K562 (cell line): ENCODE results near the gene SAPCD1. TPM values are rescaled to one million over a fixed set of nuclear protein-coding genes. Genes with fewer than 3 reads are reported as not detected.

Source experiments
- CXXC5 ChIP-seq: fragments of 250-450 bp; sonication (Bioruptor Pico); IDR thresholded peaks from 2 replicates; pipeline ENCODE4 v1.8.0; 2022; ENCODE audit warnings: inconsistent platforms, mild to moderate bottlenecking, moderate library complexity
- FIP1L1 ChIP-seq: fragments of 200-400 bp; formaldehyde crosslinking; IDR thresholded peaks from 2 replicates; pipeline ENCODE4 v1.6.1; 2018; ENCODE audit warnings: mild to moderate bottlenecking, low read depth, low read length; ENCODE audit not compliant: poor library complexity, severe bottlenecking
- FOXA1 ChIP-seq: fragments of 450-650 bp; IDR thresholded peaks from 2 replicates; pipeline ENCODE4 v1.6.1; 2016; ENCODE audit warnings: mild to moderate bottlenecking, borderline replicate concordance
- POLR2A ChIP-seq: fragments of 450-650 bp; conservative IDR thresholded peaks from 2 replicates; pipeline ENCODE4 v1.6.1; 2016
- RBM34 ChIP-seq: fragments of 200-400 bp; formaldehyde crosslinking; IDR thresholded peaks from 2 replicates; pipeline ENCODE4 v1.6.1; 2018; ENCODE audit warnings: low read length, borderline replicate concordance; ENCODE audit not compliant: insufficient read depth
- TCFL5 ChIP-seq: fragments of 250-450 bp; sonication (Bioruptor Pico); conservative IDR thresholded peaks from 2 replicates; pipeline ENCODE4 v1.6.1; 2021; ENCODE audit warnings: mild to moderate bottlenecking, moderate library complexity, matching md5 sums
- ZBTB49 ChIP-seq: sonication (generic); formaldehyde crosslinking; IDR thresholded peaks from 2 replicates; pipeline ENCODE4 v1.8.0; 2022; ENCODE audit warnings: missing genetic modification reagents, mild to moderate bottlenecking, borderline replicate concordance
- polyA plus RNA-seq, 8 experiments: library from polyadenylated mRNA; depleted of rRNA in 4 of 8; stranded (reverse) in 5 of 8; unstranded in 3 of 8; fragments of >200 nt; fragmentation: Nextera tagmentation in 2 of 8; fragmentation: Illumina TruSeq in 1 of 8; extraction: Ambion mirVana in 2 of 8; extraction: Trizol in 1 of 8; gene quantifications; 2 replicates each; pipeline versions ENCODE4 v1.2.1 to v1.2.3, GENCODE V29; 2011 to 2014; ENCODE audit warnings: inconsistent platforms in 1 of 8, missing spikeins in 1 of 8
- total RNA-seq, 7 experiments: library from RNA; depleted of rRNA in 6 of 7; stranded (reverse); fragments of >200 nt in 6 of 7; fragmentation: Illumina TruSeq in 2 of 7; extraction: Trizol in 2 of 7; gene quantifications; 2 replicates each; pipeline versions ENCODE4 v1.2.1 to v1.2.3, GENCODE V29; 2011 to 2021; ENCODE audit warnings: low replicate concordance in 1 of 7
- TF ChIP-seq, protein P1 (sequence below): fragments of 450-650 bp; IDR thresholded peaks from 2 replicates; pipeline ENCODE4 v1.6.1; 2016; ENCODE audit warnings: low read depth
- TF ChIP-seq, protein P2 (sequence below): sonication (generic); formaldehyde crosslinking; IDR thresholded peaks from 2 replicates; pipeline ENCODE4 v1.8.0; 2022; ENCODE audit warnings: mild to moderate bottlenecking, missing genetic modification reagents
- TF ChIP-seq, protein P3 (sequence below): fragments of 450-650 bp; IDR thresholded peaks from 2 replicates; pipeline ENCODE4 v1.6.1; 2016
- TF ChIP-seq, protein P4 (sequence below), 2 experiments: fragments of 450-650 bp; IDR thresholded peaks; 2 replicates each; pipeline ENCODE4 v1.6.1; 2016

The SAPCD1 gene
- total and polyA plus RNA-seq, 9 of the 15 experiments (the other 6 are each of a cell fraction or from before 2014, with no cell fraction given), result 2.6 to 30.2 (median 7.4) TPM

DNA sequence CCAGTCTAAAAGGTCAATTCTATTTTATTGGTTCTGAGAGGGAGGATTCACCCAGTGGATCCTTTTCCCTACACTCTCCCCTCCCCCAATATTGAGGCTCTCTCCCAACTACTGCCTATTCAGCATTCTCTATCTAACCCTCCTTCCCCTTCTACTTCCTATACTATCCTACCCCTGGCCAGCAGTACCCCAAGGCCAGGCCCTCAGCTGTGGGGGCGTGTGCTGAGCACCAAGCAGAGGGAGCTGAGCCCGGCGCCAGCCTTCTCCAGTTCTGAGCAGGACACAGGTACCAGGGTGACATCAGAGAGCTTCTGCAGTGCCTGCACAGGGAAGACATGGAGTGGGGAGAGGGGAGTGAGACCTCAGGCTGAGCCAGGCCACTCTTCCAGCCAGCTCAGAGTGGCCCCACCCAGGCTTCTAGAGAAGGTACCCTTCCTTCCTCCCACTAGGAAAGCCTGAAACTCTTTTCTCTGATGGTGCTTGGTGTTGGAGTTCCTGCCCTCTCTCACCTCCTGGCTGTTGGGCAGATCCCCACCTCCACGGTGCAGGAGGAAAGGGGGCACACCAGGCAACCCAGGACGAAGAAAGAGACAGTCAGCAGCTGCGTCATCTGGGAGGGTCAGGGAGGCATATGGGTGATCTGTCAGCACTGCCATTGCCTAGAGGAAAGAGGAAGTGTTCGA, 35.3 kb upstream of the SAPCD1 start (continued):
- TF ChIP-seq, protein P1, sequence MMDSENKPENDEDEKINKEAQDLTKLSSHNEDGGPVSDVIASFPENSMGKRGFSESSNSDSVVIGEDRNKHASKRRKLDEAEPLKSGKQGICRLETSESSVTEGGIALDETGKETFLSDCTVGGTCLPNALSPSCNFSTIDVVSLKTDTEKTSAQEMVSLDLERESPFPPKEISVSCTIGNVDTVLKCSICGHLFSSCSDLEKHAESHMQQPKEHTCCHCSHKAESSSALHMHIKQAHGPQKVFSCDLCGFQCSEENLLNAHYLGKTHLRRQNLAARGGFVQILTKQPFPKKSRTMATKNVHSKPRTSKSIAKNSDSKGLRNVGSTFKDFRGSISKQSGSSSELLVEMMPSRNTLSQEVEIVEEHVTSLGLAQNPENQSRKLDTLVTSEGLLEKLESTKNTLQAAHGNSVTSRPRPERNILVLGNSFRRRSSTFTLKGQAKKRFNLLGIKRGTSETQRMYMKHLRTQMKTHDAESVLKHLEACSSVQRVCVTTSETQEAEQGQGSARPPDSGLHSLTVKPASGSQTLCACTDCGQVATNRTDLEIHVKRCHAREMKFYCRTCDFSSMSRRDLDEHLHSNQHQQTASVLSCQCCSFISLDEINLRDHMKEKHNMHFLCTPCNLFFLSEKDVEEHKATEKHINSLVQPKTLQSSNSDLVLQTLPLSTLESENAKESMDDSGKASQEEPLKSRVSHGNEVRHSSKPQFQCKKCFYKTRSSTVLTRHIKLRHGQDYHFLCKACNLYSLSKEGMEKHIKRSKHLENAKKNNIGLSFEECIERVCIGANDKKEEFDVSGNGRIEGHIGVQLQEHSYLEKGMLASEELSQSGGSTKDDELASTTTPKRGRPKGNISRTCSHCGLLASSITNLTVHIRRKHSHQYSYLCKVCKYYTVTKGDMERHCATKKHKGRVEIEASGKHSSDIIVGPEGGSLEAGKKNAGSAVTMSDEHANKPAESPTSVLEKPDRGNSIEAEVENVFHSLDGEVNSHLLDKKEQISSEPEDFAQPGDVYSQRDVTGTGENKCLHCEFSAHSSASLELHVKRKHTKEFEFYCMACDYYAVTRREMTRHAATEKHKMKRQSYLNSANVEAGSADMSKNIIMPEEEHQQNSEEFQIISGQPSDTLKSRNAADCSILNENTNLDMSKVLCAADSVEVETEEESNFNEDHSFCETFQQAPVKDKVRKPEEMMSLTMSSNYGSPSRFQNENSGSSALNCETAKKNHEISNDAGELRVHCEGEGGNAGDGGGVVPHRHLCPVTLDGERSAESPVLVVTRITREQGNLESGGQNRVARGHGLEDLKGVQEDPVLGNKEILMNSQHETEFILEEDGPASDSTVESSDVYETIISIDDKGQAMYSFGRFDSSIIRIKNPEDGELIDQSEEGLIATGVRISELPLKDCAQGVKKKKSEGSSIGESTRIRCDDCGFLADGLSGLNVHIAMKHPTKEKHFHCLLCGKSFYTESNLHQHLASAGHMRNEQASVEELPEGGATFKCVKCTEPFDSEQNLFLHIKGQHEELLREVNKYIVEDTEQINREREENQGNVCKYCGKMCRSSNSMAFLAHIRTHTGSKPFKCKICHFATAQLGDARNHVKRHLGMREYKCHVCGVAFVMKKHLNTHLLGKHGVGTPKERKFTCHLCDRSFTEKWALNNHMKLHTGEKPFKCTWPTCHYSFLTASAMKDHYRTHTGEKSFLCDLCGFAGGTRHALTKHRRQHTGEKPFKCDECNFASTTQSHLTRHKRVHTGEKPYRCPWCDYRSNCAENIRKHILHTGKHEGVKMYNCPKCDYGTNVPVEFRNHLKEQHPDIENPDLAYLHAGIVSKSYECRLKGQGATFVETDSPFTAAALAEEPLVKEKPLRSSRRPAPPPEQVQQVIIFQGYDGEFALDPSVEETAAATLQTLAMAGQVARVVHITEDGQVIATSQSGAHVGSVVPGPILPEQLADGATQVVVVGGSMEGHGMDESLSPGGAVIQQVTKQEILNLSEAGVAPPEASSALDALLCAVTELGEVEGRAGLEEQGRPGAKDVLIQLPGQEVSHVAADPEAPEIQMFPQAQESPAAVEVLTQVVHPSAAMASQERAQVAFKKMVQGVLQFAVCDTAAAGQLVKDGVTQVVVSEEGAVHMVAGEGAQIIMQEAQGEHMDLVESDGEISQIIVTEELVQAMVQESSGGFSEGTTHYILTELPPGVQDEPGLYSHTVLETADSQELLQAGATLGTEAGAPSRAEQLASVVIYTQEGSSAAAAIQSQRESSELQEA, result no peak
- TF ChIP-seq FOXA1, result no peak
- peak; percentile 46 for TF ChIP-seq CXXC5
- no peak for TF ChIP-seq POLR2A
- TF ChIP-seq FIP1L1, result no peak
- TF ChIP-seq ZBTB49, result no peak
- no peak for TF ChIP-seq RBM34
- TF ChIP-seq, protein P2, sequence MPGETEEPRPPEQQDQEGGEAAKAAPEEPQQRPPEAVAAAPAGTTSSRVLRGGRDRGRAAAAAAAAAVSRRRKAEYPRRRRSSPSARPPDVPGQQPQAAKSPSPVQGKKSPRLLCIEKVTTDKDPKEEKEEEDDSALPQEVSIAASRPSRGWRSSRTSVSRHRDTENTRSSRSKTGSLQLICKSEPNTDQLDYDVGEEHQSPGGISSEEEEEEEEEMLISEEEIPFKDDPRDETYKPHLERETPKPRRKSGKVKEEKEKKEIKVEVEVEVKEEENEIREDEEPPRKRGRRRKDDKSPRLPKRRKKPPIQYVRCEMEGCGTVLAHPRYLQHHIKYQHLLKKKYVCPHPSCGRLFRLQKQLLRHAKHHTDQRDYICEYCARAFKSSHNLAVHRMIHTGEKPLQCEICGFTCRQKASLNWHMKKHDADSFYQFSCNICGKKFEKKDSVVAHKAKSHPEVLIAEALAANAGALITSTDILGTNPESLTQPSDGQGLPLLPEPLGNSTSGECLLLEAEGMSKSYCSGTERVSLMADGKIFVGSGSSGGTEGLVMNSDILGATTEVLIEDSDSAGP (CRISPR knock-in tag), result no peak
- TF ChIP-seq TCFL5 (CRISPR knock-in tag), result no peak
- TF ChIP-seq, protein P3, sequence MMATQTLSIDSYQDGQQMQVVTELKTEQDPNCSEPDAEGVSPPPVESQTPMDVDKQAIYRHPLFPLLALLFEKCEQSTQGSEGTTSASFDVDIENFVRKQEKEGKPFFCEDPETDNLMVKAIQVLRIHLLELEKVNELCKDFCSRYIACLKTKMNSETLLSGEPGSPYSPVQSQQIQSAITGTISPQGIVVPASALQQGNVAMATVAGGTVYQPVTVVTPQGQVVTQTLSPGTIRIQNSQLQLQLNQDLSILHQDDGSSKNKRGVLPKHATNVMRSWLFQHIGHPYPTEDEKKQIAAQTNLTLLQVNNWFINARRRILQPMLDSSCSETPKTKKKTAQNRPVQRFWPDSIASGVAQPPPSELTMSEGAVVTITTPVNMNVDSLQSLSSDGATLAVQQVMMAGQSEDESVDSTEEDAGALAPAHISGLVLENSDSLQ, result peak; percentile 69
- TF ChIP-seq, protein P4, sequence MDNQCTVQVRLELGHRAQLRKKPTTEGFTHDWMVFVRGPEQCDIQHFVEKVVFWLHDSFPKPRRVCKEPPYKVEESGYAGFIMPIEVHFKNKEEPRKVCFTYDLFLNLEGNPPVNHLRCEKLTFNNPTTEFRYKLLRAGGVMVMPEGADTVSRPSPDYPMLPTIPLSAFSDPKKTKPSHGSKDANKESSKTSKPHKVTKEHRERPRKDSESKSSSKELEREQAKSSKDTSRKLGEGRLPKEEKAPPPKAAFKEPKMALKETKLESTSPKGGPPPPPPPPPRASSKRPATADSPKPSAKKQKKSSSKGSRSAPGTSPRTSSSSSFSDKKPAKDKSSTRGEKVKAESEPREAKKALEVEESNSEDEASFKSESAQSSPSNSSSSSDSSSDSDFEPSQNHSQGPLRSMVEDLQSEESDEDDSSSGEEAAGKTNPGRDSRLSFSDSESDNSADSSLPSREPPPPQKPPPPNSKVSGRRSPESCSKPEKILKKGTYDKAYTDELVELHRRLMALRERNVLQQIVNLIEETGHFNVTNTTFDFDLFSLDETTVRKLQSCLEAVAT (IDR thresholded peaks at IDR 0.05), result peak in 1 of 2 experiments; percentile 61; a peak in 1 of 4 replicates
